GM03348 (cell line): Measurements from ENCODE around the gene TGM5.
"Not testable (repeated sequence)": the region's sequence is repeated elsewhere in the genome, so short reads cannot be mapped to it uniquely, and the experiment has no call there.

Experiments
- DNase-seq: peaks from one replicate; pipeline ENCODE4 v3.0.0; 2012; ENCODE audit warnings: low spot score

TGM5 gene

GRCh38 chr15:43249236-43249635 is 17.5 kb downstream of the TGM5 start:
- DNase-seq: no peak

- no peak for DNase-seq
These were observed 20.4 kb downstream of the TGM5 start for GRCh38 chr15:43246261-43246774.

GRCh38 chr15:43244092-43244491 is 22.6 kb downstream of the TGM5 start:
- DNase-seq: no peak

- no peak for DNase-seq
These were observed 23.6 kb downstream of the TGM5 start for GRCh38 chr15:43243020-43243645.

- no peak for DNase-seq
These were observed 24.1 kb downstream of the TGM5 start for GRCh38 chr15:43242616-43243015.

- DNase-seq: peak; percentile 87
These were observed 25.6 kb downstream of the TGM5 start for GRCh38 chr15:43241100-43241499.

GRCh38 chr15:43239732-43240491 is 26.8 kb downstream of the TGM5 start:
- no peak for DNase-seq

GRCh38 chr15:43238671-43239131 is 28.0 kb downstream of the TGM5 start:
- no peak for DNase-seq

GRCh38 chr15:43237842-43238470 is 28.8 kb downstream of the TGM5 start:
- no peak for DNase-seq

GRCh38 chr15:43235536-43235935 is 31.2 kb downstream of the TGM5 start:
- DNase-seq: no peak

- DNase-seq: no peak
These were observed 34.3 kb downstream of the TGM5 start for GRCh38 chr15:43232289-43232874.

- peak; percentile 76 for DNase-seq
These were observed 36.0 kb downstream of the TGM5 start for GRCh38 chr15:43230640-43231115.

- DNase-seq: no peak
These were observed 36.8 kb downstream of the TGM5 start for GRCh38 chr15:43229977-43230376.

GRCh38 chr15:43226436-43227305 is 40.1 kb downstream of the TGM5 start:
- DNase-seq: no peak

- not testable (repeated sequence) for DNase-seq
These were observed 40.8 kb downstream of the TGM5 start for GRCh38 chr15:43225950-43226255.

- peak; percentile 79 for DNase-seq
These were observed 41.4 kb downstream of the TGM5 start for GRCh38 chr15:43225201-43225949.

GRCh38 chr15:43221422-43221821 is 45.3 kb downstream of the TGM5 start:
- DNase-seq: no peak

- DNase-seq: no peak
These were observed 45.7 kb downstream of the TGM5 start, which contains the start of gene EPB42 for GRCh38 chr15:43220991-43221403. Gene EPB42, minus strand, starts transcription at chr15:43221018. Its CDS starts 193 bp downstream, at chr15:43220825.

GRCh38 chr15:43219929-43220928 is 46.5 kb downstream of the TGM5 start:
- DNase-seq: no peak
